ENCODE data around the gene CABP2. TPM values are rescaled to one million over a fixed set of nuclear protein-coding genes. Genes with fewer than 3 reads are reported as not detected.
A peak's percentile ranks its signal among the peaks of the same experiment; 100 is the strongest.

The CABP2 gene
- total RNA-seq, 1 experiment from 2014 or later = not detected

- POLR2A ChIA-PET (ENCODE audit: unreplicated experiment) = no interaction called here
These were observed 39.2 kb downstream of the CABP2 start for GRCh38 chr11:67483831-67484665.

GRCh38 chr11:67482827-67483798 lies 40.1 kb downstream of the CABP2 start, which contains the start of gene AIP:
Gene AIP (plus strand): TSS chr11:67483026. CDS start chr11:67483159, 133 bp downstream.
- H3K9me3 ChIP-seq (ENCODE audit: insufficient read depth, low read depth) = no peaks in the 10 kb centered on the region
- peak within 1 kb of the TSS; percentile 34 for H3K27ac ChIP-seq
- no peaks in the 10 kb centered on the region for H4K20me1 ChIP-seq (ENCODE audit: insufficient read depth)
- H3K4me3 ChIP-seq = peak within 1 kb of the TSS; percentile 61
- H2AFZ ChIP-seq = peak within 1 kb of the TSS; percentile 88
- peaks cover 25% of the 10 kb centered on the region for H3F3A ChIP-seq (ENCODE audit: insufficient read depth, low read depth)
- no peaks in the 10 kb centered on the region for H3K36me3 ChIP-seq (ENCODE audit: low read depth)
- no peaks in the 10 kb centered on the region for H3K27me3 ChIP-seq (ENCODE audit: insufficient read depth, low read depth)
- H3K4me2 ChIP-seq = peak within 1 kb of the TSS; percentile 86
- TSS peak; percentile 41 for BruUV-seq (replicated peaks)
- intact Hi-C loops (cut with micrococcal nuclease; ENCODE audit: unreplicated experiment) = loop anchor here (1.0 to 2.0 kb wide), 2 partner anchors 14 to 24 kb away; partner anchors contain the start of gene TMEM134
- H3K9me2 ChIP-seq (ENCODE audit: insufficient read depth) = no peaks in the 10 kb centered on the region
- peaks cover 17% of the 10 kb centered on the region for H3K4me1 ChIP-seq (replicated peaks; ENCODE audit: insufficient read depth)
- H3K79me2 ChIP-seq (ENCODE audit: low read depth) = peaks cover 21% of the 10 kb centered on the region
- CTCF ChIA-PET = no interaction called here
- DNase-seq = peak; percentile 96 to 98
- POLR2A ChIA-PET (ENCODE audit: unreplicated experiment) = interaction anchor here (0.5 to 1.0 kb wide), 7 partner anchors 16 to 323 kb away, joined by 3 to 16 read pairs (median 4); partner anchors contain the start of gene PPP1CA
- TF ChIP-seq CTCF (conservative IDR thresholded peaks at IDR 0.05) (peak; percentile 34; the same call in 1 of the 2 replicates), EZH2 (IDR thresholded peaks at IDR 0.05; ENCODE audit: low read depth) (no peak)

More at GRCh38 chr11:67483831-67484665, 39.2 kb downstream of the CABP2 start:
- no peaks in the 10 kb centered on the region for H4K20me1 ChIP-seq (ENCODE audit: insufficient read depth)
- H3K4me3 ChIP-seq = peak overlapping the region; percentile 61
- CTCF ChIA-PET = no interaction called here
- TF ChIP-seq CTCF (conservative IDR thresholded peaks at IDR 0.05) (no peak), EZH2 (IDR thresholded peaks at IDR 0.05; ENCODE audit: low read depth) (no peak)
- DNase-seq = peak in 1 of 2 experiments; percentile 32
- H2AFZ ChIP-seq = no peak overlapping the region
- H3F3A ChIP-seq (ENCODE audit: insufficient read depth, low read depth) = peaks cover 25% of the 10 kb centered on the region
- no peaks in the 10 kb centered on the region for H3K27me3 ChIP-seq (ENCODE audit: insufficient read depth, low read depth)
- intact Hi-C loops (cut with micrococcal nuclease; ENCODE audit: unreplicated experiment) = loop anchor here (2.0 kb wide), 1 partner anchor 23 kb away; no protein-coding TSS in a partner anchor
- peak overlapping the region; percentile 86 for H3K4me2 ChIP-seq
- peaks cover 17% of the 10 kb centered on the region for H3K4me1 ChIP-seq (replicated peaks; ENCODE audit: insufficient read depth)
- H3K27ac ChIP-seq = no peak overlapping the region
- no peaks in the 10 kb centered on the region for H3K9me3 ChIP-seq (ENCODE audit: insufficient read depth, low read depth)
- BruUV-seq (replicated peaks) = no TSS peak
- H3K36me3 ChIP-seq (ENCODE audit: low read depth) = no peaks in the 10 kb centered on the region
- H3K79me2 ChIP-seq (ENCODE audit: low read depth) = peaks cover 21% of the 10 kb centered on the region
- no peaks in the 10 kb centered on the region for H3K9me2 ChIP-seq (ENCODE audit: insufficient read depth)

All from PC-9 (cell line).